PFSK-1 (cell line): ENCODE results near the gene CDC42.

Experiments
- FOXP2 ChIP-seq: optimal IDR thresholded peaks from 2 replicates; pipeline ENCODE3; 2011; ENCODE audit warnings: borderline replicate concordance, control low read depth, inconsistent platforms; ENCODE audit not compliant: insufficient read depth; ENCODE audit errors: extremely low read length, extremely low read depth
- POLR2AphosphoS5 ChIP-seq: IDR thresholded peaks from 2 replicates; pipeline ENCODE4 v1.6.1; 2012; ENCODE audit warnings: low read depth, mild to moderate bottlenecking, control low read depth, low read length, moderate library complexity
- REST ChIP-seq, 2 experiments: IDR thresholded peaks; 2 replicates each; pipeline versions ENCODE4 v1.6.1 to v1.8.0; 2011 to 2012; ENCODE audit warnings: low read depth in 2 of 2, low read length in 2 of 2, control low read depth in 1 of 2, inconsistent platforms in 1 of 2, mild to moderate bottlenecking in 1 of 2, moderate library complexity in 1 of 2; ENCODE audit not compliant: insufficient read depth in 1 of 2
- SIN3A ChIP-seq: IDR thresholded peaks from 2 replicates; pipeline ENCODE4 v1.6.1; 2012; ENCODE audit warnings: mild to moderate bottlenecking, low read length, moderate library complexity, borderline replicate concordance; ENCODE audit not compliant: insufficient read depth
- TAF1 ChIP-seq: IDR thresholded peaks from 2 replicates; pipeline ENCODE4 v1.6.1; 2012; ENCODE audit warnings: low read length, control low read depth, borderline replicate concordance; ENCODE audit not compliant: insufficient read depth

CDC42 gene

GRCh38 chr1:22127248-22127647 lies 74.7 kb downstream of the CDC42 start:
- TF ChIP-seq FOXP2 (no peak), REST (IDR thresholded peaks at IDR 0.05; ENCODE audit: insufficient read depth in 1 of 2, low read depth in 2 of 2, low read length in 2 of 2) (no peak), SIN3A (no peak), POLR2AphosphoS5 (no peak), TAF1 (no peak)

GRCh38 chr1:22127731-22128130 lies 75.2 kb downstream of the CDC42 start:
- TF ChIP-seq POLR2AphosphoS5 (no peak), SIN3A (no peak), TAF1 (no peak), REST (IDR thresholded peaks at IDR 0.05; ENCODE audit: insufficient read depth in 1 of 2, low read depth in 2 of 2, low read length in 2 of 2) (no peak), FOXP2 (no peak)

- TF ChIP-seq SIN3A (no peak), TAF1 (no peak), FOXP2 (no peak), REST (IDR thresholded peaks at IDR 0.05; ENCODE audit: insufficient read depth in 1 of 2, low read depth in 2 of 2, low read length in 2 of 2) (no peak), POLR2AphosphoS5 (no peak)
Measured at GRCh38 chr1:22128392-22128791, 75.9 kb downstream of the CDC42 start.

GRCh38 chr1:22129501-22130117 lies 77.1 kb downstream of the CDC42 start:
- no peak for TF ChIP-seq REST (IDR thresholded peaks at IDR 0.05; ENCODE audit: insufficient read depth in 1 of 2, low read depth in 2 of 2, low read length in 2 of 2)
- no peak for TF ChIP-seq POLR2AphosphoS5
- TF ChIP-seq TAF1, result no peak
- no peak for TF ChIP-seq SIN3A
- no peak for TF ChIP-seq FOXP2

GRCh38 chr1:22131062-22131461 lies 78.6 kb downstream of the CDC42 start:
- TF ChIP-seq REST (IDR thresholded peaks at IDR 0.05; ENCODE audit: insufficient read depth in 1 of 2, low read depth in 2 of 2, low read length in 2 of 2), result no peak
- no peak for TF ChIP-seq SIN3A
- no peak for TF ChIP-seq POLR2AphosphoS5
- no peak for TF ChIP-seq FOXP2
- TF ChIP-seq TAF1, result no peak
